ENCODE measurements around the gene SORCS3. TPM values are rescaled to one million over a fixed set of nuclear protein-coding genes. Genes with fewer than 3 reads are reported as not detected.

Gene SORCS3
- total and polyA plus RNA-seq, 10 of the 15 experiments (the other 5 are each of a cell fraction or from before 2014, with no cell fraction given): 0.01 to 0.04 (median 0.02) TPM; not detected in 7

- H4K20me1 ChIP-seq (ENCODE audit: control insufficient read depth, insufficient read depth): no peaks in the 10 kb centered on the region
- ATAC-seq (no peak), FAIRE-seq (no peak), DNase-seq (ENCODE audit: low read depth, low spot score) (no peak)
- CTCF ChIA-PET: no interaction called here
- no peaks in the 10 kb centered on the region; a peak in 1 of 4 replicates for H3K27me3 ChIP-seq (replicated peaks in 1 of 2; ENCODE audit: control insufficient read depth in 2 of 2, insufficient read depth in 2 of 2, low read length in 1 of 2)
- H3K79me2 ChIP-seq (ENCODE audit: control insufficient read depth, insufficient read depth, low read length): no peaks in the 10 kb centered on the region
- in situ Hi-C loops (cut with MboI) (no loop called here), intact Hi-C loops (cut with micrococcal nuclease; ENCODE audit: unreplicated experiment) (no loop called here)
- no peak overlapping the region for H3K9ac ChIP-seq (ENCODE audit: control insufficient read depth, insufficient read depth, low read length)
- WGBS (ENCODE audit: insufficient coverage, insufficient replicate concordance, low lambda C conversion rate, missing lambda C conversion rate): 44% methylated on average over 1 of the region's 1 CpG
- H3K4me3 ChIP-seq: no peak overlapping the region
- H2AFZ ChIP-seq (ENCODE audit: control insufficient read depth, low read depth, low read length): no peak overlapping the region
- H3K4me1 ChIP-seq (ENCODE audit: control insufficient read depth, insufficient read depth, low read length): no peaks in the 10 kb centered on the region
- H3K27ac ChIP-seq (ENCODE audit: control insufficient read depth, insufficient read depth): no peak overlapping the region
- H3K9me3 ChIP-seq (replicated peaks; ENCODE audit: control insufficient read depth, insufficient read depth, low read length): no peaks in the 10 kb centered on the region
- no TSS peak for BruUV-seq (replicated peaks)
- no peak overlapping the region for H3K4me2 ChIP-seq (ENCODE audit: control insufficient read depth, insufficient read depth)
- SMC1A ChIA-PET (ENCODE audit: uncharacterized antibody, unreplicated experiment): interaction anchor here (0.6 kb wide), 1 partner anchor 126 kb away, joined by 3 read pairs; no protein-coding TSS in a partner anchor
- TF ChIP-seq GABPA (IDR thresholded peaks at IDR 0.05; ENCODE audit: low read depth) (no peak), YY1 (IDR thresholded peaks at IDR 0.05; ENCODE audit: low read depth, low read length) (no peak), NFYB (IDR thresholded peaks at IDR 0.05; ENCODE audit: insufficient read depth, low read depth, low read length) (no peak), FOXK2 (IDR thresholded peaks at IDR 0.05) (no peak), POLR2AphosphoS2 (IDR thresholded peaks at IDR 0.05; ENCODE audit: low read depth, low read length) (no peak), DPF2 (IDR thresholded peaks at IDR 0.05) (no peak), POLR2A (IDR thresholded peaks at IDR 0.05; ENCODE audit: low read depth, low read length) (no peak), SP1 (IDR thresholded peaks at IDR 0.05; ENCODE audit: low read depth, low read length) (no peak), NBN (IDR thresholded peaks at IDR 0.05) (no peak), PAX5 (IDR thresholded peaks at IDR 0.05; ENCODE audit: borderline replicate concordance, low read depth, low read length) (no peak), BMI1 (IDR thresholded peaks at IDR 0.05; ENCODE audit: borderline replicate concordance) (no peak)
- TF ChIP-seq, protein P1, sequence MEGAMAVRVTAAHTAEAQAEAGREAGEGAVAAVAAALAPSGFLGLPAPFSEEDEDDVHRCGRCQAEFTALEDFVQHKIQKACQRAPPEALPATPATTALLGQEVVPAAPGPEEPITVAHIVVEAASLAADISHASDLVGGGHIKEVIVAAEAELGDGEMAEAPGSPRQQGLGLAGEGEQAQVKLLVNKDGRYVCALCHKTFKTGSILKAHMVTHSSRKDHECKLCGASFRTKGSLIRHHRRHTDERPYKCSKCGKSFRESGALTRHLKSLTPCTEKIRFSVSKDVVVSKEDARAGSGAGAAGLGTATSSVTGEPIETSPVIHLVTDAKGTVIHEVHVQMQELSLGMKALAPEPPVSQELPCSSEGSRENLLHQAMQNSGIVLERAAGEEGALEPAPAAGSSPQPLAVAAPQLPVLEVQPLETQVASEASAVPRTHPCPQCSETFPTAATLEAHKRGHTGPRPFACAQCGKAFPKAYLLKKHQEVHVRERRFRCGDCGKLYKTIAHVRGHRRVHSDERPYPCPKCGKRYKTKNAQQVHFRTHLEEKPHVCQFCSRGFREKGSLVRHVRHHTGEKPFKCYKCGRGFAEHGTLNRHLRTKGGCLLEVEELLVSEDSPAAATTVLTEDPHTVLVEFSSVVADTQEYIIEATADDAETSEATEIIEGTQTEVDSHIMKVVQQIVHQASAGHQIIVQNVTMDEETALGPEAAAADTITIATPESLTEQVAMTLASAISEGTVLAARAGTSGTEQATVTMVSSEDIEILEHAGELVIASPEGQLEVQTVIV (IDR thresholded peaks at IDR 0.05; ENCODE audit: borderline replicate concordance, partially characterized antibody): no peak
- TF ChIP-seq, protein P2, sequence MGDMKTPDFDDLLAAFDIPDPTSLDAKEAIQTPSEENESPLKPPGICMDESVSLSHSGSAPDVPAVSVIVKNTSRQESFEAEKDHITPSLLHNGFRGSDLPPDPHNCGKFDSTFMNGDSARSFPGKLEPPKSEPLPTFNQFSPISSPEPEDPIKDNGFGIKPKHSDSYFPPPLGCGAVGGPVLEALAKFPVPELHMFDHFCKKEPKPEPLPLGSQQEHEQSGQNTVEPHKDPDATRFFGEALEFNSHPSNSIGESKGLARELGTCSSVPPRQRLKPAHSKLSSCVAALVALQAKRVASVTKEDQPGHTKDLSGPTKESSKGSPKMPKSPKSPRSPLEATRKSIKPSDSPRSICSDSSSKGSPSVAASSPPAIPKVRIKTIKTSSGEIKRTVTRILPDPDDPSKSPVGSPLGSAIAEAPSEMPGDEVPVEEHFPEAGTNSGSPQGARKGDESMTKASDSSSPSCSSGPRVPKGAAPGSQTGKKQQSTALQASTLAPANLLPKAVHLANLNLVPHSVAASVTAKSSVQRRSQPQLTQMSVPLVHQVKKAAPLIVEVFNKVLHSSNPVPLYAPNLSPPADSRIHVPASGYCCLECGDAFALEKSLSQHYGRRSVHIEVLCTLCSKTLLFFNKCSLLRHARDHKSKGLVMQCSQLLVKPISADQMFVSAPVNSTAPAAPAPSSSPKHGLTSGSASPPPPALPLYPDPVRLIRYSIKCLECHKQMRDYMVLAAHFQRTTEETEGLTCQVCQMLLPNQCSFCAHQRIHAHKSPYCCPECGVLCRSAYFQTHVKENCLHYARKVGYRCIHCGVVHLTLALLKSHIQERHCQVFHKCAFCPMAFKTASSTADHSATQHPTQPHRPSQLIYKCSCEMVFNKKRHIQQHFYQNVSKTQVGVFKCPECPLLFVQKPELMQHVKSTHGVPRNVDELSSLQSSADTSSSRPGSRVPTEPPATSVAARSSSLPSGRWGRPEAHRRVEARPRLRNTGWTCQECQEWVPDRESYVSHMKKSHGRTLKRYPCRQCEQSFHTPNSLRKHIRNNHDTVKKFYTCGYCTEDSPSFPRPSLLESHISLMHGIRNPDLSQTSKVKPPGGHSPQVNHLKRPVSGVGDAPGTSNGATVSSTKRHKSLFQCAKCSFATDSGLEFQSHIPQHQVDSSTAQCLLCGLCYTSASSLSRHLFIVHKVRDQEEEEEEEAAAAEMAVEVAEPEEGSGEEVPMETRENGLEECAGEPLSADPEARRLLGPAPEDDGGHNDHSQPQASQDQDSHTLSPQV (IDR thresholded peaks at IDR 0.05): no peak
- TF ChIP-seq, protein P3, sequence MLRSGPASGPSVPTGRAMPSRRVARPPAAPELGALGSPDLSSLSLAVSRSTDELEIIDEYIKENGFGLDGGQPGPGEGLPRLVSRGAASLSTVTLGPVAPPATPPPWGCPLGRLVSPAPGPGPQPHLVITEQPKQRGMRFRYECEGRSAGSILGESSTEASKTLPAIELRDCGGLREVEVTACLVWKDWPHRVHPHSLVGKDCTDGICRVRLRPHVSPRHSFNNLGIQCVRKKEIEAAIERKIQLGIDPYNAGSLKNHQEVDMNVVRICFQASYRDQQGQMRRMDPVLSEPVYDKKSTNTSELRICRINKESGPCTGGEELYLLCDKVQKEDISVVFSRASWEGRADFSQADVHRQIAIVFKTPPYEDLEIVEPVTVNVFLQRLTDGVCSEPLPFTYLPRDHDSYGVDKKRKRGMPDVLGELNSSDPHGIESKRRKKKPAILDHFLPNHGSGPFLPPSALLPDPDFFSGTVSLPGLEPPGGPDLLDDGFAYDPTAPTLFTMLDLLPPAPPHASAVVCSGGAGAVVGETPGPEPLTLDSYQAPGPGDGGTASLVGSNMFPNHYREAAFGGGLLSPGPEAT (IDR thresholded peaks at IDR 0.05; ENCODE audit: low read depth): no peak
- H3K36me3 ChIP-seq (ENCODE audit: control insufficient read depth in 2 of 2, insufficient read depth in 2 of 2, low read length in 1 of 2): no peaks in the 10 kb centered on the region
- POLR2A ChIA-PET: no interaction called here
- RAD21 ChIA-PET (ENCODE audit: unreplicated experiment): interaction anchor here (0.6 kb wide), 1 partner anchor 56 kb away, joined by 3 read pairs; no protein-coding TSS in a partner anchor
Observed at GRCh38 chr10:104676874-104677273, 35.8 kb downstream of the SORCS3 start.

Measured in GM12878 (cell line).